Hepatocyte (in vitro differentiated cells): ENCODE results near the gene AMER2. TPM values are rescaled to one million over a fixed set of nuclear protein-coding genes. Genes with fewer than 3 reads are reported as not detected.

Source experiments
- DNase-seq: peaks from one replicate; pipeline ENCODE4 v3.0.0-alpha.2; 2016; ENCODE audit warnings: low spot score
- H2AFZ ChIP-seq: fragments of 200-600 bp; sonication (generic); 2 replicates; pipeline ENCODE4 v1.6.0; 2016; ENCODE audit warnings: antibody characterized with exemption, mild to moderate bottlenecking
- H3K27ac ChIP-seq: fragments of 200-600 bp; sonication (generic); 2 replicates; pipeline ENCODE4 v1.5.1; 2016; ENCODE audit warnings: mild to moderate bottlenecking
- H3K27me3 ChIP-seq: fragments of 200-600 bp; sonication (generic); 2 replicates; pipeline ENCODE4 v1.6.1; 2016
- H3K36me3 ChIP-seq: fragments of 200-600 bp; sonication (generic); replicated peaks from 2 replicates; pipeline ENCODE4 v1.5.1; 2016; ENCODE audit warnings: low read depth; ENCODE audit not compliant: insufficient read depth
- H3K4me1 ChIP-seq: fragments of 200-600 bp; sonication (generic); 2 replicates; pipeline ENCODE4 v1.5.1; 2016; ENCODE audit warnings: mild to moderate bottlenecking, moderate library complexity; ENCODE audit not compliant: insufficient read depth
- H3K4me2 ChIP-seq: fragments of 200-600 bp; sonication (generic); 2 replicates; pipeline ENCODE4 v1.6.0; 2016
- H3K4me3 ChIP-seq: fragments of 200-600 bp; sonication (generic); 2 replicates; pipeline ENCODE4 v1.5.1; 2016; ENCODE audit warnings: mild to moderate bottlenecking
- H3K79me2 ChIP-seq: fragments of 200-600 bp; sonication (generic); 2 replicates; pipeline ENCODE4 v1.6.0; 2017; ENCODE audit warnings: mild to moderate bottlenecking
- H3K9me2 ChIP-seq: fragments of 200-600 bp; sonication (generic); replicated peaks from 2 replicates; pipeline ENCODE4 v1.6.0; 2017; ENCODE audit warnings: mild to moderate bottlenecking; ENCODE audit not compliant: insufficient read depth
- H3K9me3 ChIP-seq: fragments of 200-600 bp; sonication (generic); 2 replicates; pipeline ENCODE4 v1.5.1; 2016; ENCODE audit warnings: low read depth, mild to moderate bottlenecking
- H4K20me1 ChIP-seq: fragments of 200-600 bp; sonication (generic); 2 replicates; pipeline ENCODE4 v1.6.0; 2016; ENCODE audit warnings: mild to moderate bottlenecking; ENCODE audit not compliant: insufficient read depth, poor library complexity, severe bottlenecking
- CTCF ChIP-seq: fragments of 200-600 bp; sonication (generic); IDR thresholded peaks from 2 replicates; pipeline ENCODE4 v1.5.1; 2016; ENCODE audit warnings: antibody characterized with exemption, mild to moderate bottlenecking; ENCODE audit not compliant: poor library complexity
- EZH2 ChIP-seq: fragments of 200-600 bp; sonication (generic); IDR thresholded peaks from 2 replicates; pipeline ENCODE4 v1.6.1; 2016; ENCODE audit warnings: antibody characterized with exemption, mild to moderate bottlenecking, borderline replicate concordance
- EZH2phosphoT487 ChIP-seq: fragments of 200-600 bp; sonication (generic); IDR thresholded peaks from one replicate; pipeline ENCODE4 v1.6.1; 2018; ENCODE audit warnings: antibody characterized with exemption, mild to moderate bottlenecking, low read depth, moderate library complexity; ENCODE audit not compliant: unreplicated experiment, severe bottlenecking
- WGBS: methylation state at CpG from one replicate; pipeline ENCODE4 v1.1.6; 2016; ENCODE audit warnings: low lambda C conversion rate; ENCODE audit errors: missing lambda C conversion rate; 5-methylcytosine and 5-hydroxymethylcytosine counted together
- polyA plus RNA-seq: library from polyadenylated mRNA; unstranded; fragments of >200 nt; fragmentation: Nextera tagmentation; extraction: Ambion mirVana; gene quantifications from 2 replicates; pipeline ENCODE4 v1.2.1, GENCODE V29; 2016
- total RNA-seq: library from RNA; depleted of rRNA; stranded (reverse); fragments of >200 nt; gene quantifications from 2 replicates; pipeline ENCODE4 v1.2.3, GENCODE V29; 2014

The AMER2 gene
- total and polyA plus RNA-seq, 2 experiments from 2014 or later = 0.02 to 0.23 TPM

DNA sequence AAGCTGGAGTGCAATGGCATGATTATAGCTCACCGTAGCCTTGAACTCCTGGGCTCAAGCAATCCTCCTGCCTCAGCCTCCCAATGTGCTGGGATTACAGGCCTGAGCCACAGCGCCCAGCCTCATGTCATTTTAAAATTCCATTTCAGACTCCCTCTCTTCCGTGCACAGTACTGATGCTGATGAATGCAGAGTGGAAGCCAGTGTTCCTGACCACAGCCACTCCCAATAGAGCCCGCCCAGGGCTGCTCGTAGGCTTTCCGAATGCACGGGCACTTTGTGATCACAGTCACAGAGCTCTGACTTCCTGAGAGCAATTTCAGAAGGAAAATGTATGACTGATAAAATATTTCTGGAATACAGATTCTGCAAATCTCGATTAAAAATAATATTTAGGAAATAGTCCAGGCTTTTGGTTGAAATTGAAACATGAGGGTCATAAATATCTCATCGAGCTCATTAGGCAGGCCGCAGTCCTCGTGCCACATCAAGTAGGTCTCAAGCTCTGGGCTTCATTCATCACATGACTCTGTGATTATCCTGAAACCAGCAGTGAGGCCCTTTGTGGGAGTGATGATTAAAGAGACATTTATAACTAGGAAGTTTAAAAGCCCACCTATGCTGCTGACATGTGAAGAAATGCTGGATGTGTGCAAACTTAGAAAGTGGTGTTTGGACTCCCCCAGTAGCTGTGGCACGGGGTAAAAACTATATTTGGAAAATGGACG lies 38.9 kb upstream of the AMER2 start:
- TF ChIP-seq EZH2phosphoT487 (no peak), EZH2 (no peak), CTCF (no peak)
- DNase-seq = no peak
- Histone ChIP-seq H3K4me2 (no peak overlapping the region), H3K27me3 (no peaks in the 10 kb centered on the region), H3K4me3 (no peak overlapping the region), H2AFZ (no peak overlapping the region), H3K36me3 (no peaks in the 10 kb centered on the region), H3K79me2 (no peaks in the 10 kb centered on the region), H3K9me3 (no peaks in the 10 kb centered on the region), H3K27ac (no peak overlapping the region), H3K9me2 (no peaks in the 10 kb centered on the region), H3K4me1 (no peaks in the 10 kb centered on the region), H4K20me1 (no peaks in the 10 kb centered on the region)
- 90% methylated on average over 13 of the region's 13 CpGs for WGBS

- H3K36me3 ChIP-seq = no peaks in the 10 kb centered on the region
- no peak overlapping the region for H3K4me3 ChIP-seq
- H3K27ac ChIP-seq = no peak overlapping the region
- no peaks in the 10 kb centered on the region for H3K9me3 ChIP-seq
- no peaks in the 10 kb centered on the region for H3K4me1 ChIP-seq
- H3K79me2 ChIP-seq = no peaks in the 10 kb centered on the region
- no peaks in the 10 kb centered on the region for H4K20me1 ChIP-seq
- no peak for TF ChIP-seq EZH2phosphoT487
- TF ChIP-seq EZH2 = no peak
- TF ChIP-seq CTCF = no peak
- H2AFZ ChIP-seq = no peak overlapping the region
- H3K4me2 ChIP-seq = no peak overlapping the region
- DNase-seq = no peak
- H3K27me3 ChIP-seq = no peaks in the 10 kb centered on the region
- H3K9me2 ChIP-seq = no peaks in the 10 kb centered on the region
- WGBS = 85% methylated on average over 8 of the region's 8 CpGs
Measured at GRCh38 chr13:25207291-25207810, 35.3 kb upstream of the AMER2 start.

GRCh38 chr13:25204863-25205262 lies 32.8 kb upstream of the AMER2 start:
- Histone ChIP-seq H3K9me2 (no peaks in the 10 kb centered on the region), H3K27ac (no peak overlapping the region), H3K36me3 (no peaks in the 10 kb centered on the region), H3K9me3 (no peaks in the 10 kb centered on the region), H4K20me1 (no peaks in the 10 kb centered on the region), H3K79me2 (no peaks in the 10 kb centered on the region), H3K4me3 (no peak overlapping the region), H3K4me2 (no peak overlapping the region), H3K27me3 (no peaks in the 10 kb centered on the region), H3K4me1 (no peaks in the 10 kb centered on the region), H2AFZ (no peak overlapping the region)
- TF ChIP-seq EZH2 (no peak), CTCF (no peak), EZH2phosphoT487 (no peak)
- WGBS = 90% methylated on average over 4 of the region's 4 CpGs
- DNase-seq = no peak
